Activated CD4-positive, alpha-beta T cell treated with anti-CD3 and anti-CD28 coated beads for 4 hours (primary cell): ENCODE results near the gene PARP14.
"Not testable (repeated sequence)": the region's sequence is repeated elsewhere in the genome, so short reads cannot be mapped to it uniquely, and the experiment has no call there.

ENCODE experiments used
- DNase-seq, 2 donors: peaks; one replicate each; pipeline ENCODE4 v3.0.0-alpha.2; 2020

The PARP14 gene

GRCh38 chr3:122680475-122681283 is at the start of gene PARP14:
Gene PARP14, plus strand, starts transcription at chr3:122680839. Its CDS starts 45 bp downstream, at chr3:122680884.
- DNase-seq = peak; percentile 63 to 73

- no peak for DNase-seq
Measured at GRCh38 chr3:122635789-122636188, 44.9 kb upstream of the PARP14 start.

GRCh38 chr3:122636697-122637096 is 43.9 kb upstream of the PARP14 start:
- DNase-seq = no peak

- DNase-seq = no peak
Measured at GRCh38 chr3:122640437-122640999, 40.1 kb upstream of the PARP14 start.

GRCh38 chr3:122642935-122643334 is 37.7 kb upstream of the PARP14 start:
- DNase-seq = no peak

GRCh38 chr3:122646146-122646988 is 34.3 kb upstream of the PARP14 start:
- DNase-seq = peak in 1 of 2 donors; percentile 8

GRCh38 chr3:122651233-122651907 is 29.3 kb upstream of the PARP14 start:
- not testable (repeated sequence) for DNase-seq

- DNase-seq = not testable (repeated sequence)
Measured at GRCh38 chr3:122651962-122652361, 28.7 kb upstream of the PARP14 start.

GRCh38 chr3:122658336-122658735 is 22.3 kb upstream of the PARP14 start:
- not testable (repeated sequence) for DNase-seq

- DNase-seq = no peak
Measured at GRCh38 chr3:122660297-122660974, 20.2 kb upstream of the PARP14 start.

GRCh38 chr3:122661633-122662032 is 19.0 kb upstream of the PARP14 start:
- DNase-seq = peak in 1 of 2 donors; percentile 8

- DNase-seq = no peak
Measured at GRCh38 chr3:122662505-122662904, 18.1 kb upstream of the PARP14 start.

GRCh38 chr3:122665226-122665786 is 15.3 kb upstream of the PARP14 start:
- DNase-seq = no peak

- DNase-seq = no peak
Measured at GRCh38 chr3:122665881-122666280, 14.8 kb upstream of the PARP14 start.

GRCh38 chr3:122668930-122669730 is 11.5 kb upstream of the PARP14 start:
- DNase-seq = peak in 1 of 2 donors; percentile 26

GRCh38 chr3:122671553-122671952 is 9.1 kb upstream of the PARP14 start:
- no peak for DNase-seq

GRCh38 chr3:122674339-122674738 is 6.3 kb upstream of the PARP14 start:
- no peak for DNase-seq

- DNase-seq = no peak
Measured at GRCh38 chr3:122676759-122677158, 3.9 kb upstream of the PARP14 start.

- DNase-seq = no peak
Measured at GRCh38 chr3:122677216-122677615, 3.4 kb upstream of the PARP14 start.

GRCh38 chr3:122678506-122678905 is 2.1 kb upstream of the PARP14 start:
- no peak for DNase-seq
